K562 (cell line): ENCODE results near the gene SPRED2. TPM values are rescaled to one million over a fixed set of nuclear protein-coding genes. Genes with fewer than 3 reads are reported as not detected.

Experiments used
- ATAC-seq: fragments of 200-7000 bp; cut with Tn5 transposase; 3 replicates; pipeline ENCODE4 v1.9.1; 2020; ENCODE audit warnings: moderate library complexity
- BruUV-seq: library from RNA; stranded (reverse); fragments of 400-500 nt; replicated peaks from 2 replicates; lab custom pipeline; 2021; lab: Mats Ljungman, UMichigan
- CTCF ChIA-PET: fragments of 300-600 bp; formaldehyde crosslinking; extraction: SDS; loops from one replicate; lab custom pipeline; 2021; ENCODE audit warnings: low intra/inter-chr PET ratio; lab: Yijun Ruan, JAX
- POLR2A ChIA-PET: fragments of 300-600, 350-650 bp; sonication (Branson Sonifier 250); formaldehyde crosslinking; extraction: SDS; loops from one replicate; lab custom pipeline; 2021; ENCODE audit warnings: antibody characterized with exemption, inconsistent platforms; lab: Yijun Ruan, JAX
- DNase-seq, 4 experiments: peaks; one replicate each; pipeline versions ENCODE4 v3.0.0 to v3.0.0-alpha.2; 2011 to 2018; ENCODE audit warnings: low spot score in 3 of 4, mixed read lengths in 3 of 4; ENCODE audit errors: extremely low read depth in 1 of 4
- FAIRE-seq: peaks from 2 replicates; lab custom pipeline; 2011; peaks lifted over from hg19 to GRCh38; lab: Jason Lieb, UNC
- H2AFZ ChIP-seq: 2 replicates; pipeline ENCODE4 v1.6.0; 2011; ENCODE audit warnings: low read depth, low read length, control low read depth, inconsistent platforms
- H3K27ac ChIP-seq: fragments of 200-600 bp; 3 replicates; pipeline ENCODE4 v1.8.0; 2011; ENCODE audit warnings: low read depth, mild to moderate bottlenecking, control low read depth, inconsistent platforms, low read length, moderate library complexity, mixed read lengths; ENCODE audit errors: extremely low read depth
- H3K27me3 ChIP-seq, 2 experiments: fragments of 300-600 bp in 1 of 2; 2 replicates in 1 of 2; 3 replicates in 1 of 2; pipeline versions ENCODE4 v1.6.0 to v1.8.0; 2011; ENCODE audit warnings: inconsistent platforms in 2 of 2, low read length in 2 of 2, mild to moderate bottlenecking in 1 of 2, mixed read lengths in 1 of 2, moderate library complexity in 1 of 2; ENCODE audit not compliant: control insufficient read depth in 2 of 2, insufficient read depth in 2 of 2
- H3K36me3 ChIP-seq: fragments of 300-600 bp; 3 replicates; pipeline ENCODE4 v1.8.0; 2011; ENCODE audit warnings: mild to moderate bottlenecking, low read length, inconsistent platforms; ENCODE audit not compliant: control insufficient read depth, insufficient read depth
- H3K4me1 ChIP-seq, 2 experiments: fragments of 200-600 bp in 1 of 2; replicated peaks in 1 of 2; 2 replicates in 1 of 2; 3 replicates in 1 of 2; pipeline versions ENCODE4 v1.5.1 to v1.8.0; 2011; ENCODE audit warnings: inconsistent platforms in 2 of 2, low read length in 2 of 2, mild to moderate bottlenecking in 1 of 2, mixed read lengths in 1 of 2, moderate library complexity in 1 of 2; ENCODE audit not compliant: control insufficient read depth in 2 of 2, insufficient read depth in 2 of 2
- H3K4me2 ChIP-seq: 2 replicates; pipeline ENCODE4 v1.6.1; 2011; ENCODE audit warnings: low read length, control low read depth, inconsistent platforms, mixed read lengths; ENCODE audit not compliant: insufficient read depth
- H3K4me3 ChIP-seq: fragments of 200-600 bp; sonication (generic), shearing (Covaris generic); 2 replicates; pipeline ENCODE4 v1.5.1; 2016; ENCODE audit warnings: control low read depth, inconsistent platforms
- H3K79me2 ChIP-seq: fragments of 200-600 bp; 3 replicates; pipeline ENCODE4 v1.8.0; 2011; ENCODE audit warnings: low read length, inconsistent platforms; ENCODE audit not compliant: control insufficient read depth, insufficient read depth
- H3K9ac ChIP-seq, 2 experiments: 2 replicates each; pipeline versions ENCODE4 v1.6.0 to v1.6.1; 2011; ENCODE audit warnings: low read depth in 2 of 2, low read length in 2 of 2, control low read depth in 1 of 2, inconsistent platforms in 1 of 2, mild to moderate bottlenecking in 1 of 2, mixed read lengths in 1 of 2; ENCODE audit not compliant: insufficient read depth in 1 of 2
- H3K9me1 ChIP-seq: one replicate; pipeline ENCODE4 v1.6.0; 2011; ENCODE audit warnings: inconsistent platforms, mild to moderate bottlenecking, low read length, moderate library complexity; ENCODE audit not compliant: control insufficient read depth, insufficient read depth
- H3K9me3 ChIP-seq: replicated peaks from 2 replicates; pipeline ENCODE4 v1.5.1; 2011; ENCODE audit warnings: low read depth, low read length, inconsistent platforms; ENCODE audit not compliant: control insufficient read depth, insufficient read depth
- H4K20me1 ChIP-seq: replicated peaks from 2 replicates; pipeline ENCODE4 v1.6.1; 2011; ENCODE audit warnings: low read length, inconsistent platforms, mixed read lengths; ENCODE audit not compliant: control insufficient read depth, insufficient read depth
- BACH1 ChIP-seq: fragments of 200-800 bp; sonication (Bioruptor generic); IDR thresholded peaks from 2 replicates; pipeline ENCODE4 v1.6.1; 2016; ENCODE audit warnings: missing genetic modification characterization, missing compliant biosample characterization
- ETV5 ChIP-seq: sonication (generic); formaldehyde crosslinking; IDR thresholded peaks from 2 replicates; pipeline ENCODE4 v1.4.0; 2020; ENCODE audit warnings: low read depth, mild to moderate bottlenecking, missing genetic modification reagents
- EWSR1 ChIP-seq: fragments of 450-650 bp; IDR thresholded peaks from 2 replicates; pipeline ENCODE4 v1.6.1; 2018; ENCODE audit warnings: borderline replicate concordance, mild to moderate bottlenecking, low read depth, moderate library complexity; ENCODE audit not compliant: partially characterized antibody
- KDM5B ChIP-seq: fragments of 200-600 bp; sonication (generic); IDR thresholded peaks from 2 replicates; pipeline ENCODE4 v1.6.1; 2012; ENCODE audit warnings: low read depth, mild to moderate bottlenecking, moderate library complexity, low read length, control low read depth, inconsistent platforms; ENCODE audit not compliant: insufficient replicate concordance
- MEF2A ChIP-seq: IDR thresholded peaks from 2 replicates; pipeline ENCODE4 v1.6.1; 2011; ENCODE audit warnings: low read depth, mild to moderate bottlenecking, low read length, moderate library complexity; ENCODE audit not compliant: control insufficient read depth
- PHB ChIP-seq: fragments of 250-450 bp; sonication (Bioruptor Pico); IDR thresholded peaks from 2 replicates; pipeline ENCODE4 v1.5.0; 2021
- ZC3H8 ChIP-seq: fragments of 450-650 bp; IDR thresholded peaks from 2 replicates; pipeline ENCODE4 v1.6.1; 2017
- ZNF699 ChIP-seq: fragments of 250-450 bp; sonication (Bioruptor Pico); IDR thresholded peaks from 2 replicates; pipeline ENCODE4 v1.8.0; 2021; ENCODE audit warnings: mild to moderate bottlenecking, moderate library complexity; ENCODE audit not compliant: insufficient replicate concordance
- WGBS: fragments of 100-300 bp; shearing (Covaris generic); methylation state at CpG from one replicate; pipeline ENCODE4 v1.1.6; 2016; ENCODE audit warnings: low coverage, mixed read lengths; ENCODE audit not compliant: insufficient coverage; ENCODE audit errors: missing lambda C conversion rate; 5-methylcytosine and 5-hydroxymethylcytosine counted together
- in situ Hi-C: fragments of 300-500 bp; cut with MboI; formaldehyde crosslinking; loops from 4 replicates; pipeline ENCODE4 v1.15.0; 2018; ENCODE audit warnings: inconsistent platforms, mixed read lengths
- intact Hi-C: fragments of 100-400 bp; cut with micrococcal nuclease; formaldehyde crosslinking; loops from 2 replicates; pipeline ENCODE4 v1.14.2; 2022
- polyA plus RNA-seq, 8 experiments: library from polyadenylated mRNA; depleted of rRNA in 4 of 8; stranded (reverse) in 5 of 8; unstranded in 3 of 8; fragments of >200 nt; fragmentation: Nextera tagmentation in 2 of 8; fragmentation: Illumina TruSeq in 1 of 8; extraction: Ambion mirVana in 2 of 8; extraction: Trizol in 1 of 8; gene quantifications; 2 replicates each; pipeline versions ENCODE4 v1.2.1 to v1.2.3, GENCODE V29; 2011 to 2014; ENCODE audit warnings: inconsistent platforms in 1 of 8, missing spikeins in 1 of 8
- total RNA-seq, 7 experiments: library from RNA; depleted of rRNA in 6 of 7; stranded (reverse); fragments of >200 nt in 6 of 7; fragmentation: Illumina TruSeq in 2 of 7; extraction: Trizol in 2 of 7; gene quantifications; 2 replicates each; pipeline versions ENCODE4 v1.2.1 to v1.2.3, GENCODE V29; 2011 to 2021; ENCODE audit warnings: low replicate concordance in 1 of 7
- TF ChIP-seq, protein P1 (sequence below): fragments of 250-450 bp; sonication (Bioruptor Pico); IDR thresholded peaks from 2 replicates; pipeline ENCODE4 v1.9.0; 2021; ENCODE audit warnings: mild to moderate bottlenecking
- TF ChIP-seq, protein P2 (sequence below): fragments of 200-800 bp; sonication (Bioruptor generic); IDR thresholded peaks from 2 replicates; pipeline ENCODE4 v1.6.1; 2017; ENCODE audit warnings: missing genetic modification characterization, missing compliant biosample characterization
- TF ChIP-seq, protein P3 (sequence below): sonication (generic); formaldehyde crosslinking; IDR thresholded peaks from 2 replicates; pipeline ENCODE4 v1.4.0; 2020; ENCODE audit warnings: mild to moderate bottlenecking, missing genetic modification reagents

SPRED2 gene
- total and polyA plus RNA-seq, 9 of the 15 experiments (the other 6 are each of a cell fraction or from before 2014, with no cell fraction given): 4.6 to 50.8 (median 14.1) TPM

DNA sequence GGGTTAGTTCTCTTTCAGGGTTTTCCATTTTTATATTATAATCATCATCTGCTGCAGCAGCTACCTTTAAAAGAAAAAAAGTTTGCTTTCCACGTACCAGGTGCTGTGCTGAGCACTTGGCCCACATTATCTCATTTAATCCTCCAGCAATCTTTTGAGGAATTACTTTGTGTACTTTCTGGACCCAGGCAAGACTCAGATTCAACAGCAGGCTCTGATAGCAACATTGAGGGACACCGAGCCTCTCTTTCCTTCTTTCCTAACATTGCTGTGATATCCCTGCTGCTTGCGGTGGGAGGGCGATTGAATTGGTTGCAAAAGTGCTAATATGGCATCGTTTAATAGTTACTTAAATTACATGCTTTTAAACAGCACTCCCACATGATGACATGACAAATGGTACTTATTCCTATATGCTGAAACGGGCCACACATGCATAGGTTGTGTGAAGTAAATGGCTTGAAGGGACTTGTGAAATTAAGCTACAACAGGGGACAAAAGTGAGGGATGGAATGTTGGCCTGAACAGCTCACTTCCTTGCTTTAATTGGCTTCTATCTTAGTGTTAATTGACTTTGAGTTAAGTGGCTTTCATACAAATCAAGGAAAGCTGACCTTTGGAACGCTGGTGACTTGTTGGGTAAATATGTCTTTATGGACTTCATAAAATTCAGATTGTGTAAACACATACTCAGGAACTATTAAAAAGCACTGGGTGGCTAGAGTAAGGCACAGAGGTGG is 21.2 kb downstream of the SPRED2 start:
- in situ Hi-C loops (no loop called here), intact Hi-C loops (no loop called here)
- peaks cover 94% of the 10 kb centered on the region for H3K79me2 ChIP-seq
- no peak overlapping the region for H3K9ac ChIP-seq
- H2AFZ ChIP-seq: no peak overlapping the region
- peaks cover 17 to 30% of the 10 kb centered on the region in 2 experiments for H3K4me1 ChIP-seq
- no peaks in the 10 kb centered on the region for H3K9me1 ChIP-seq
- H3K27ac ChIP-seq: no peak overlapping the region
- no TSS peak for BruUV-seq
- FAIRE-seq: no peak
- peaks cover 9% of the 10 kb centered on the region for H3K36me3 ChIP-seq
- POLR2A ChIA-PET: interaction anchor here (1.0 to 2.0 kb wide), 3 partner anchors 16 to 234 kb away, joined by 3 to 6 read pairs (median 3); no protein-coding TSS in a partner anchor
- no peaks in the 10 kb centered on the region for H3K9me3 ChIP-seq
- 73% methylated on average over 7 of the region's 7 CpGs for WGBS
- TF ChIP-seq ETV5: no peak
- no peak for TF ChIP-seq MEF2A
- CTCF ChIA-PET: interaction anchor here (0.6 to 0.7 kb wide), 2 partner anchors 159 to 282 kb away, joined by 3 to 4 read pairs; no protein-coding TSS in a partner anchor
- peaks cover 51% of the 10 kb centered on the region for H4K20me1 ChIP-seq
- H3K27me3 ChIP-seq: no peaks in the 10 kb centered on the region
- DNase-seq: no peak
- no peak for ATAC-seq
- no peak overlapping the region for H3K4me2 ChIP-seq
- no peak overlapping the region for H3K4me3 ChIP-seq

DNA sequence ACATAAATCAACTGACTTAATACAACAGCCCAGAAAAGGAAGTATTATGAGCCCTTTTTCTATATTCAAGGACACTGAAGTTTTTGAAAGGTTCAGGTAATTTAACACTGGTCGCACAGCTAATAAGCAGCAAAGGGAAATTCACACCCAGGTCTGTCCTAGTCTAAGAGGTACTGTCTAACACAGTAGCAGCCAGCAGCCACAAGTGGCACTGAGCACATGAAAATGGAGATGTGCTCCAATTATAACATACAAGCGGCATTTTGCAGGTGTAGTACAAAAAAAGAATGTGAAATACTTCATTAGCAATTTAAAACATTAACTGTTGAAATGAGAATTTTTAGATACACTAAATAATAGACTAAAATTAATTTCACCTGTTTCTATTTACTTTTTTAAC is 23.4 kb downstream of the SPRED2 start:
- whole genome bisulfite sequencing: 92% methylated on average over 2 of the region's 2 CpGs
- CTCF ChIA-PET: no interaction called here
- in situ Hi-C loops: no loop called here
- DNase-seq: no peak
- H3K27ac ChIP-seq: no peak overlapping the region
- no peak for ATAC-seq
- TF ChIP-seq, protein P1, sequence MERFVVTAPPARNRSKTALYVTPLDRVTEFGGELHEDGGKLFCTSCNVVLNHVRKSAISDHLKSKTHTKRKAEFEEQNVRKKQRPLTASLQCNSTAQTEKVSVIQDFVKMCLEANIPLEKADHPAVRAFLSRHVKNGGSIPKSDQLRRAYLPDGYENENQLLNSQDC: no peak
- TF ChIP-seq ZC3H8: no peak
- no peak for TF ChIP-seq ZNF699
- TF ChIP-seq EWSR1: no peak
- no peak for TF ChIP-seq BACH1 (tag)
- no peak for TF ChIP-seq PHB
- TF ChIP-seq KDM5B: no peak
- TF ChIP-seq, protein P2, sequence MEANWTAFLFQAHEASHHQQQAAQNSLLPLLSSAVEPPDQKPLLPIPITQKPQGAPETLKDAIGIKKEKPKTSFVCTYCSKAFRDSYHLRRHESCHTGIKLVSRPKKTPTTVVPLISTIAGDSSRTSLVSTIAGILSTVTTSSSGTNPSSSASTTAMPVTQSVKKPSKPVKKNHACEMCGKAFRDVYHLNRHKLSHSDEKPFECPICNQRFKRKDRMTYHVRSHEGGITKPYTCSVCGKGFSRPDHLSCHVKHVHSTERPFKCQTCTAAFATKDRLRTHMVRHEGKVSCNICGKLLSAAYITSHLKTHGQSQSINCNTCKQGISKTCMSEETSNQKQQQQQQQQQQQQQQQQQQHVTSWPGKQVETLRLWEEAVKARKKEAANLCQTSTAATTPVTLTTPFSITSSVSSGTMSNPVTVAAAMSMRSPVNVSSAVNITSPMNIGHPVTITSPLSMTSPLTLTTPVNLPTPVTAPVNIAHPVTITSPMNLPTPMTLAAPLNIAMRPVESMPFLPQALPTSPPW (CRISPR knock-in tag): no peak
- TF ChIP-seq, protein P3, sequence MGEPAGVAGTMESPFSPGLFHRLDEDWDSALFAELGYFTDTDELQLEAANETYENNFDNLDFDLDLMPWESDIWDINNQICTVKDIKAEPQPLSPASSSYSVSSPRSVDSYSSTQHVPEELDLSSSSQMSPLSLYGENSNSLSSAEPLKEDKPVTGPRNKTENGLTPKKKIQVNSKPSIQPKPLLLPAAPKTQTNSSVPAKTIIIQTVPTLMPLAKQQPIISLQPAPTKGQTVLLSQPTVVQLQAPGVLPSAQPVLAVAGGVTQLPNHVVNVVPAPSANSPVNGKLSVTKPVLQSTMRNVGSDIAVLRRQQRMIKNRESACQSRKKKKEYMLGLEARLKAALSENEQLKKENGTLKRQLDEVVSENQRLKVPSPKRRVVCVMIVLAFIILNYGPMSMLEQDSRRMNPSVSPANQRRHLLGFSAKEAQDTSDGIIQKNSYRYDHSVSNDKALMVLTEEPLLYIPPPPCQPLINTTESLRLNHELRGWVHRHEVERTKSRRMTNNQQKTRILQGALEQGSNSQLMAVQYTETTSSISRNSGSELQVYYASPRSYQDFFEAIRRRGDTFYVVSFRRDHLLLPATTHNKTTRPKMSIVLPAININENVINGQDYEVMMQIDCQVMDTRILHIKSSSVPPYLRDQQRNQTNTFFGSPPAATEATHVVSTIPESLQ (CRISPR knock-in tag): no peak
- no TSS peak for BruUV-seq
- no peak overlapping the region for H3K9ac ChIP-seq
- H2AFZ ChIP-seq: no peak overlapping the region
- peaks cover 94% of the 10 kb centered on the region for H3K79me2 ChIP-seq
- no peaks in the 10 kb centered on the region for H3K27me3 ChIP-seq
- H3K36me3 ChIP-seq: peaks cover 9% of the 10 kb centered on the region; the same call in 2 of the 3 replicates
- no peaks in the 10 kb centered on the region for H3K9me3 ChIP-seq
- H3K4me1 ChIP-seq: peaks cover 14 to 38% of the 10 kb centered on the region in 2 experiments
- H3K4me3 ChIP-seq: no peak overlapping the region
- peaks cover 58% of the 10 kb centered on the region for H4K20me1 ChIP-seq
- intact Hi-C loops: no loop called here
- H3K4me2 ChIP-seq: no peak overlapping the region
- no peaks in the 10 kb centered on the region for H3K9me1 ChIP-seq
- no peak for FAIRE-seq
- POLR2A ChIA-PET: interaction anchor here (0.9 to 2.5 kb wide), 4 partner anchors 12 to 23 kb away, joined by 3 to 29 read pairs (median 6); partner anchors contain the start of gene SPRED2
